Activated naive CD4-positive, alpha-beta T cell treated with anti-CD3 and anti-CD28 coated beads, Interleukin-2, amount 10 ng/mL, durations not matched to agents 7 days and 5 days (primary cell): ENCODE measurements around the gene GALNT3.

Experiments used
- CTCF ChIA-PET: fragments of 350-600 bp; sonication (Branson Sonifier 250); formaldehyde crosslinking; loops from one replicate; lab custom pipeline; 2021; ENCODE audit warnings: antibody characterized with exemption; lab: Charles Lee
- DNase-seq: peaks from one replicate; pipeline ENCODE4 v3.0.0-alpha.2; 2020
- H3K27ac Mint-ChIP-seq: one replicate; pipeline ENCODE4 v1.8.0; 2021; ENCODE audit warnings: mild to moderate bottlenecking, moderate library complexity, mixed read lengths
- H3K27me3 Mint-ChIP-seq: one replicate; pipeline ENCODE4 v1.8.0; 2021; ENCODE audit warnings: mild to moderate bottlenecking, mixed read lengths
- H3K36me3 Mint-ChIP-seq: one replicate; pipeline ENCODE4 v1.8.0; 2021; ENCODE audit warnings: mixed read lengths
- H3K4me1 Mint-ChIP-seq: one replicate; pipeline ENCODE4 v1.8.0; 2021; ENCODE audit warnings: mixed read lengths
- H3K4me3 Mint-ChIP-seq: one replicate; pipeline ENCODE4 v1.8.0; 2021; ENCODE audit warnings: mild to moderate bottlenecking, moderate library complexity, mixed read lengths
- H3K9me3 Mint-ChIP-seq: one replicate; pipeline ENCODE4 v1.8.0; 2021; ENCODE audit warnings: mixed read lengths

Gene GALNT3

GRCh38 chr2:165787334-165787733, 6.7 kb downstream of the GALNT3 start:
- Mint-ChIP-seq H3K27ac (no peak overlapping the region), H3K4me3 (no peak overlapping the region), H3K36me3 (peaks cover 6% of the 10 kb centered on the region), H3K4me1 (peaks cover 10% of the 10 kb centered on the region), H3K9me3 (no peaks in the 10 kb centered on the region), H3K27me3 (peaks cover 7% of the 10 kb centered on the region)
- CTCF ChIA-PET, result interaction anchor here (1.5 kb wide), 1 partner anchor 8 kb away, joined by 6 read pairs; no protein-coding TSS in a partner anchor
- DNase-seq, result no peak

GRCh38 chr2:165779706-165780105, 14.3 kb downstream of the GALNT3 start:
- H3K27ac Mint-ChIP-seq, result no peak overlapping the region
- peaks cover 3% of the 10 kb centered on the region for H3K9me3 Mint-ChIP-seq
- H3K4me1 Mint-ChIP-seq, result peaks cover 12% of the 10 kb centered on the region
- H3K4me3 Mint-ChIP-seq, result no peak overlapping the region
- DNase-seq, result no peak
- no peaks in the 10 kb centered on the region for H3K27me3 Mint-ChIP-seq
- CTCF ChIA-PET, result interaction anchor here (1.1 to 1.9 kb wide), 5 partner anchors 8 to 137 kb away, joined by 3 to 6 read pairs (median 3); partner anchors contain the start of gene GALNT3
- peaks cover 13% of the 10 kb centered on the region for H3K36me3 Mint-ChIP-seq

GRCh38 chr2:165778653-165779451, 15.2 kb downstream of the GALNT3 start:
- Mint-ChIP-seq H3K36me3 (peaks cover 13% of the 10 kb centered on the region), H3K27me3 (no peaks in the 10 kb centered on the region), H3K9me3 (peaks cover 3% of the 10 kb centered on the region), H3K27ac (no peak overlapping the region), H3K4me3 (no peak overlapping the region), H3K4me1 (peaks cover 12% of the 10 kb centered on the region)
- CTCF ChIA-PET, result interaction anchor here (0.9 to 1.9 kb wide), 6 partner anchors 9 to 136 kb away, joined by 3 to 6 read pairs (median 3); partner anchors contain the start of gene GALNT3
- DNase-seq, result peak; percentile 20

- H3K4me3 Mint-ChIP-seq, result no peak overlapping the region
- H3K36me3 Mint-ChIP-seq, result peaks cover 13% of the 10 kb centered on the region
- no peak for DNase-seq
- no peak overlapping the region for H3K27ac Mint-ChIP-seq
- no peaks in the 10 kb centered on the region for H3K27me3 Mint-ChIP-seq
- CTCF ChIA-PET, result interaction anchor here (1.3 to 1.9 kb wide), 2 partner anchors 9 to 25 kb away, joined by 4 to 6 read pairs; no protein-coding TSS in a partner anchor
- H3K9me3 Mint-ChIP-seq, result peaks cover 3% of the 10 kb centered on the region
- H3K4me1 Mint-ChIP-seq, result peaks cover 12% of the 10 kb centered on the region
These were observed 15.9 kb downstream of the GALNT3 start for GRCh38 chr2:165778187-165778556.

- Mint-ChIP-seq H3K27ac (peak overlapping the region; percentile 47), H3K4me1 (peaks cover 12% of the 10 kb centered on the region), H3K4me3 (no peak overlapping the region), H3K36me3 (peaks cover 15% of the 10 kb centered on the region), H3K9me3 (peaks cover 3% of the 10 kb centered on the region), H3K27me3 (no peaks in the 10 kb centered on the region)
- CTCF ChIA-PET, result no interaction called here
- no peak for DNase-seq
These were observed 16.4 kb downstream of the GALNT3 start for GRCh38 chr2:165777522-165778186.

- Mint-ChIP-seq H3K4me1 (peaks cover 12% of the 10 kb centered on the region), H3K27me3 (no peaks in the 10 kb centered on the region), H3K36me3 (peaks cover 15% of the 10 kb centered on the region), H3K9me3 (peaks cover 3% of the 10 kb centered on the region), H3K27ac (no peak overlapping the region), H3K4me3 (no peak overlapping the region)
- CTCF ChIA-PET, result no interaction called here
- DNase-seq, result no peak
These were observed 17.3 kb downstream of the GALNT3 start for GRCh38 chr2:165776796-165777195.

GRCh38 chr2:165776013-165776412, 18.0 kb downstream of the GALNT3 start:
- Mint-ChIP-seq H3K4me1 (peaks cover 12% of the 10 kb centered on the region), H3K36me3 (peaks cover 17% of the 10 kb centered on the region), H3K27ac (no peak overlapping the region), H3K9me3 (peaks cover 3% of the 10 kb centered on the region), H3K4me3 (no peak overlapping the region), H3K27me3 (no peaks in the 10 kb centered on the region)
- CTCF ChIA-PET, result no interaction called here
- DNase-seq, result no peak

GRCh38 chr2:165773684-165774083, 20.4 kb downstream of the GALNT3 start:
- H3K36me3 Mint-ChIP-seq, result peaks cover 14% of the 10 kb centered on the region
- no peak overlapping the region for H3K27ac Mint-ChIP-seq

GRCh38 chr2:165772183-165772582, 21.9 kb downstream of the GALNT3 start:
- Mint-ChIP-seq H3K27me3 (no peaks in the 10 kb centered on the region), H3K9me3 (no peaks in the 10 kb centered on the region), H3K4me1 (peaks cover under 1% of the 10 kb centered on the region), H3K36me3 (peaks cover 6% of the 10 kb centered on the region), H3K27ac (no peak overlapping the region), H3K4me3 (no peak overlapping the region)
- DNase-seq, result no peak
- CTCF ChIA-PET, result no interaction called here

More at GRCh38 chr2:165773684-165774083, 20.4 kb downstream of the GALNT3 start:
- DNase-seq, result no peak
- Mint-ChIP-seq H3K27me3 (no peaks in the 10 kb centered on the region), H3K4me3 (no peak overlapping the region), H3K9me3 (no peaks in the 10 kb centered on the region), H3K4me1 (peaks cover 12% of the 10 kb centered on the region)
- CTCF ChIA-PET, result no interaction called here

GRCh38 chr2:165766326-165766927, 27.6 kb downstream of the GALNT3 start:
- peaks cover 1% of the 10 kb centered on the region for H3K36me3 Mint-ChIP-seq
- no peaks in the 10 kb centered on the region for H3K27me3 Mint-ChIP-seq
- H3K4me1 Mint-ChIP-seq, result no peaks in the 10 kb centered on the region
- H3K4me3 Mint-ChIP-seq, result no peak overlapping the region
- CTCF ChIA-PET, result interaction anchor here (0.7 kb wide), 1 partner anchor 13 kb away, joined by 3 read pairs; no protein-coding TSS in a partner anchor
- no peak for DNase-seq
- H3K9me3 Mint-ChIP-seq, result no peaks in the 10 kb centered on the region
- no peak overlapping the region for H3K27ac Mint-ChIP-seq

GRCh38 chr2:165762723-165763122, 31.3 kb downstream of the GALNT3 start:
- Mint-ChIP-seq H3K4me1 (no peaks in the 10 kb centered on the region), H3K4me3 (no peak overlapping the region), H3K27me3 (no peaks in the 10 kb centered on the region), H3K9me3 (no peaks in the 10 kb centered on the region), H3K36me3 (peaks cover 1% of the 10 kb centered on the region), H3K27ac (no peak overlapping the region)
- CTCF ChIA-PET, result interaction anchor here (0.6 kb wide), 1 partner anchor 16 kb away, joined by 3 read pairs; no protein-coding TSS in a partner anchor
- DNase-seq, result no peak

GRCh38 chr2:165757906-165758675, 36.0 kb downstream of the GALNT3 start:
- DNase-seq, result no peak
- Mint-ChIP-seq H3K4me3 (no peak overlapping the region), H3K27me3 (no peaks in the 10 kb centered on the region), H3K9me3 (no peaks in the 10 kb centered on the region), H3K36me3 (peaks cover 4% of the 10 kb centered on the region), H3K4me1 (no peaks in the 10 kb centered on the region), H3K27ac (no peak overlapping the region)
- CTCF ChIA-PET, result no interaction called here

- Mint-ChIP-seq H3K4me3 (no peak overlapping the region), H3K9me3 (no peaks in the 10 kb centered on the region), H3K27ac (no peak overlapping the region), H3K36me3 (peaks cover 6% of the 10 kb centered on the region), H3K27me3 (no peaks in the 10 kb centered on the region), H3K4me1 (no peaks in the 10 kb centered on the region)
- no peak for DNase-seq
- CTCF ChIA-PET, result no interaction called here
These were observed 47.5 kb downstream of the GALNT3 start for GRCh38 chr2:165746501-165746900.
